Uterus (tissue), 2 donors: ENCODE data around the gene SAP30L.

Experiments
- CTCF ChIP-seq, 4 experiments: fragments of 200-600 bp in 2 of 4; fragments of 450-650 bp in 2 of 4; sonication (generic) in 2 of 4; IDR thresholded peaks; one replicate each; pipeline ENCODE4 v1.5.1; 2016 to 2019; ENCODE audit warnings: antibody characterized with exemption in 4 of 4, mild to moderate bottlenecking in 2 of 4, moderate library complexity in 1 of 4
- POLR2A ChIP-seq, 2 donors: fragments of 450-650 bp; IDR thresholded peaks; one replicate each; pipeline ENCODE4 v1.6.1; 2016; ENCODE audit warnings: antibody characterized with exemption in 2 of 2, mild to moderate bottlenecking in 1 of 2, moderate library complexity in 1 of 2

GRCh38 chr5:154403234-154403633 lies 42.6 kb upstream of the SAP30L start:
- TF ChIP-seq CTCF (IDR thresholded peaks at IDR 0.05): no peak
- TF ChIP-seq POLR2A (IDR thresholded peaks at IDR 0.05): no peak
